HEK293 (cell line): ENCODE measurements around the gene TMEM39B.
A peak's percentile ranks its signal among the peaks of the same experiment; 100 is the strongest.

Experiments used
- CTCF ChIA-PET: fragments of 350-600 bp; formaldehyde crosslinking; extraction: SDS; loops from one replicate; lab custom pipeline; 2021; ENCODE audit warnings: antibody characterized with exemption; lab: Yijun Ruan, JAX
- POLR2A ChIA-PET: fragments of 300-600 bp; formaldehyde crosslinking; extraction: SDS; loops from one replicate; lab custom pipeline; 2020; ENCODE audit warnings: antibody characterized with exemption, inconsistent platforms; lab: Yijun Ruan, JAX
- H3K27ac ChIP-seq: fragments of 200-500 bp; sonication (Bioruptor generic); 2 replicates; pipeline ENCODE4 v1.5.1; 2014; ENCODE audit warnings: low read depth, low read length, control low read depth, inconsistent platforms; ENCODE audit errors: extremely low read depth
- H3K36me3 ChIP-seq, 2 experiments: fragments of 200-500 bp in 1 of 2; sonication (Bioruptor generic) in 1 of 2; 1 replicate in 1 of 2; 2 replicates in 1 of 2; pipeline ENCODE4 v1.5.1; 2014 to 2017; ENCODE audit warnings: inconsistent platforms in 2 of 2, low read length in 2 of 2; ENCODE audit not compliant: control insufficient read depth in 2 of 2, insufficient read depth in 1 of 2
- H3K4me1 ChIP-seq: fragments of 200-500 bp; sonication (Bioruptor generic); 2 replicates; pipeline ENCODE4 v1.5.1; 2014; ENCODE audit warnings: mild to moderate bottlenecking, low read length, inconsistent platforms; ENCODE audit not compliant: control insufficient read depth, insufficient read depth
- H3K4me3 ChIP-seq: 2 replicates; pipeline ENCODE4 v1.5.1; 2011; ENCODE audit warnings: low read depth, mild to moderate bottlenecking, control low read depth, low read length, moderate library complexity
- H3K9me3 ChIP-seq: fragments of 200-500 bp; sonication (Bioruptor generic); 2 replicates; pipeline ENCODE4 v1.5.1; 2014; ENCODE audit warnings: low read depth, low read length, inconsistent platforms; ENCODE audit not compliant: control insufficient read depth, insufficient read depth
- KLF8 ChIP-seq: fragments of 450-650 bp; formaldehyde crosslinking; IDR thresholded peaks from 2 replicates; pipeline ENCODE4 v1.5.1; 2016; ENCODE audit warnings: missing biosample characterization, missing genetic modification characterization
- PRDM1 ChIP-seq: fragments of 450-650 bp; formaldehyde crosslinking; IDR thresholded peaks from 2 replicates; pipeline ENCODE4; 2016; ENCODE audit warnings: missing biosample characterization, missing genetic modification characterization
- ZBTB1 ChIP-seq: fragments of 450-650 bp; formaldehyde crosslinking; IDR thresholded peaks from 2 replicates; pipeline ENCODE4 v1.5.1; 2016; ENCODE audit warnings: missing biosample characterization, missing genetic modification characterization
- ZBTB11 ChIP-seq: fragments of 450-650 bp; formaldehyde crosslinking; conservative IDR thresholded peaks from 2 replicates; pipeline ENCODE4 v1.5.1; 2016; ENCODE audit warnings: low read depth, missing biosample characterization, missing genetic modification characterization
- ZBTB26 ChIP-seq: fragments of 450-650 bp; formaldehyde crosslinking; optimal IDR thresholded peaks from 2 replicates; pipeline ENCODE3; 2016; ENCODE audit warnings: missing biosample characterization, mild to moderate bottlenecking, missing genetic modification characterization
- ZNF155 ChIP-seq: fragments of 450-650 bp; formaldehyde crosslinking; IDR thresholded peaks from 2 replicates; pipeline ENCODE4 v1.5.1; 2016; ENCODE audit warnings: missing biosample characterization, missing genetic modification characterization
- ZNF16 ChIP-seq: fragments of 450-650 bp; formaldehyde crosslinking; IDR thresholded peaks from 2 replicates; pipeline ENCODE4 v1.5.1; 2016; ENCODE audit warnings: low read depth, missing biosample characterization, missing genetic modification characterization
- ZNF175 ChIP-seq: fragments of 450-650 bp; formaldehyde crosslinking; IDR thresholded peaks from 2 replicates; pipeline ENCODE4 v1.5.1; 2016; ENCODE audit warnings: missing biosample characterization, missing genetic modification characterization
- ZNF37A ChIP-seq: fragments of 450-650 bp; IDR thresholded peaks from 2 replicates; pipeline ENCODE4 v1.5.1; 2018; ENCODE audit warnings: missing biosample characterization, missing genetic modification characterization
- ZNF600 ChIP-seq: fragments of 450-650 bp; formaldehyde crosslinking; IDR thresholded peaks from 2 replicates; pipeline ENCODE4 v1.5.1; 2016; ENCODE audit warnings: missing biosample characterization, missing genetic modification characterization
- ZNF658 ChIP-seq: fragments of 450-650 bp; formaldehyde crosslinking; IDR thresholded peaks from 2 replicates; pipeline ENCODE4; 2016; ENCODE audit warnings: missing biosample characterization, missing genetic modification characterization
- TF ChIP-seq, protein P1 (sequence below): fragments of 450-650 bp; formaldehyde crosslinking; IDR thresholded peaks from 2 replicates; pipeline ENCODE4 v1.5.1; 2017; ENCODE audit warnings: missing biosample characterization, mild to moderate bottlenecking, missing genetic modification characterization, moderate library complexity

Gene TMEM39B

GRCh38 chr1:32056598-32056997, 16.1 kb upstream of the TMEM39B start:
- Histone ChIP-seq H3K27ac (no peak overlapping the region), H3K36me3 (peaks cover 43 to 93% of the 10 kb centered on the region in 2 experiments), H3K4me3 (no peak overlapping the region), H3K9me3 (no peaks in the 10 kb centered on the region), H3K4me1 (no peaks in the 10 kb centered on the region)
- TF ChIP-seq ZNF37A (tag by site-specific recombination): no peak
- no peak for TF ChIP-seq ZNF658
- TF ChIP-seq, protein P1, sequence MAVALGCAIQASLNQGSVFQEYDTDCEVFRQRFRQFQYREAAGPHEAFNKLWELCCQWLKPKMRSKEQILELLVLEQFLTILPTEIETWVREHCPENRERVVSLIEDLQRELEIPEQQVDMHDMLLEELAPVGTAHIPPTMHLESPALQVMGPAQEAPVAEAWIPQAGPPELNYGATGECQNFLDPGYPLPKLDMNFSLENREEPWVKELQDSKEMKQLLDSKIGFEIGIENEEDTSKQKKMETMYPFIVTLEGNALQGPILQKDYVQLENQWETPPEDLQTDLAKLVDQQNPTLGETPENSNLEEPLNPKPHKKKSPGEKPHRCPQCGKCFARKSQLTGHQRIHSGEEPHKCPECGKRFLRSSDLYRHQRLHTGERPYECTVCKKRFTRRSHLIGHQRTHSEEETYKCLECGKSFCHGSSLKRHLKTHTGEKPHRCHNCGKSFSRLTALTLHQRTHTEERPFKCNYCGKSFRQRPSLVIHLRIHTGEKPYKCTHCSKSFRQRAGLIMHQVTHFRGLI (tag by site-specific recombination): no peak
- TF ChIP-seq ZBTB11 (tag by site-specific recombination): no peak
- TF ChIP-seq ZNF175 (tag by site-specific recombination): no peak
- no peak for TF ChIP-seq ZNF16
- no peak for TF ChIP-seq KLF8 (tag by site-specific recombination)
- no peak for TF ChIP-seq ZNF155 (tag by site-specific recombination)
- POLR2A ChIA-PET: interaction anchor here (1.0 kb wide), 1 partner anchor 16 kb away, joined by 4 read pairs; the partner anchor contains the start of gene TMEM39B
- CTCF ChIA-PET: interaction anchor here (0.6 to 1.4 kb wide), 3 partner anchors 17 to 112 kb away, joined by 3 to 4 read pairs (median 4); partner anchors contain the start of gene TMEM39B

DNA sequence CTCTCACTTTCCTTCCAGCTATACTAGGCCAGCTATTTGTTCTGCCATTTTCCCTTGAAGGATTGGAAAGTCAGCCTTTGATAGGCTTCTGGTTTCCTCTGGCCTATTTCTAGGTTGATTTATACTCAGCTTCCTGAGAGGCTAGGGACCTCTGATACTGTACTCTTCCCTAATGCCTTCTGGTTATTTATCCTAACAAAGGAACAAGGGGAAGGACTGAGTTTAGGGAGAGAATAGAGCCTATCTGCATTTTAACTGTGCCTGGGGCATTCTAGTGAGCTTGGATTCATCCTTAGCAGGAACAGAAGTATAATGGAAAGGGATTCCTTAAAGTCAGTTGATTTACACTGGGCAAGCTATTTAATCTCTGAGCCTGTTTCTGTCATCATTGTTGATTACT, 11.8 kb upstream of the TMEM39B start:
- CTCF ChIA-PET: interaction anchor here (0.7 to 1.1 kb wide), 5 partner anchors 17 to 394 kb away, joined by 3 to 4 read pairs (median 3); no protein-coding TSS in a partner anchor

More for the DNA sequence above, 11.8 kb upstream of the TMEM39B start:
- H3K4me3 ChIP-seq: no peak overlapping the region
- no peaks in the 10 kb centered on the region for H3K9me3 ChIP-seq
- TF ChIP-seq ZBTB11 (tag by site-specific recombination): no peak
- no peak for TF ChIP-seq ZBTB1
- TF ChIP-seq ZNF600 (tag by site-specific recombination): peak; percentile 28; the same call in 1 of the 2 replicates
- TF ChIP-seq ZBTB26: no peak
- peak; percentile 49 for TF ChIP-seq PRDM1 (tag by site-specific recombination)
- H3K4me1 ChIP-seq: peaks cover 13% of the 10 kb centered on the region
- POLR2A ChIA-PET: interaction anchor here (1.9 to 3.2 kb wide), 2 partner anchors 12 to 48 kb away, joined by 10 to 32 read pairs; partner anchors contain the start of genes KHDRBS1 and TMEM39B
- peaks cover 21 to 52% of the 10 kb centered on the region in 2 experiments; a peak in 2 of 3 replicates for H3K36me3 ChIP-seq
- peak overlapping the region; percentile 2; the same call in 1 of the 2 replicates for H3K27ac ChIP-seq
